Suprapubic skin (tissue), 4 donors: ENCODE data around the gene CHMP2A. TPM values are rescaled to one million over a fixed set of nuclear protein-coding genes. Genes with fewer than 3 reads are reported as not detected.

Experiments used
- DNase-seq, 2 donors: peaks; one replicate each; pipeline ENCODE4 v3.0.0-alpha.2; 2019; ENCODE audit warnings: low spot score in 2 of 2
- H3K27ac ChIP-seq: fragments of 200-600 bp; sonication (generic); one replicate; pipeline ENCODE4 v1.5.1; 2019
- H3K27me3 ChIP-seq: fragments of 200-600 bp; sonication (generic); one replicate; pipeline ENCODE4 v1.5.1; 2019
- H3K36me3 ChIP-seq: fragments of 200-600 bp; sonication (generic); one replicate; pipeline ENCODE4 v1.5.1; 2019
- H3K4me1 ChIP-seq: fragments of 200-600 bp; sonication (generic); one replicate; pipeline ENCODE4 v1.5.1; 2019
- H3K4me3 ChIP-seq: fragments of 200-600 bp; sonication (generic); one replicate; pipeline ENCODE4 v1.5.1; 2019; ENCODE audit warnings: mild to moderate bottlenecking
- H3K9me3 ChIP-seq: fragments of 200-600 bp; sonication (generic); one replicate; pipeline ENCODE4 v1.5.1; 2019
- CTCF ChIP-seq, 2 donors: fragments of 200-600 bp in 1 of 2; fragments of 450-650 bp in 1 of 2; sonication (generic) in 1 of 2; IDR thresholded peaks; one replicate each; pipeline ENCODE4 v1.5.1; 2016 to 2019; ENCODE audit warnings: antibody characterized with exemption in 2 of 2, mild to moderate bottlenecking in 1 of 2, moderate library complexity in 1 of 2
- EP300 ChIP-seq: sonication (generic); formaldehyde crosslinking; IDR thresholded peaks from one replicate; pipeline ENCODE4 v1.6.1; 2017; ENCODE audit warnings: antibody characterized with exemption
- POLR2A ChIP-seq, 2 donors: fragments of 450-650 bp; IDR thresholded peaks; one replicate each; pipeline ENCODE4 v1.6.1; 2017; ENCODE audit warnings: antibody characterized with exemption in 2 of 2, mild to moderate bottlenecking in 2 of 2, moderate library complexity in 2 of 2
- POLR2AphosphoS5 ChIP-seq, 3 donors: sonication (generic); formaldehyde crosslinking; IDR thresholded peaks; one replicate each; pipeline ENCODE4 v1.6.1; 2017; ENCODE audit warnings: antibody characterized with exemption in 3 of 3
- WGBS: methylation state at CpG from one replicate; pipeline ENCODE4 v1.1.5; 2018; 5-methylcytosine and 5-hydroxymethylcytosine counted together
- total RNA-seq, 4 donors: library from RNA; depleted of rRNA; stranded (reverse); fragments of >200 nt; gene quantifications; one replicate each; pipeline ENCODE4 v1.1.0, GENCODE V29; 2016

The CHMP2A gene
- total RNA-seq, 4 donors from 2014 or later = 96.1 to 120 (median 103) TPM

- peak in 1 of 2 donors; percentile 80 for DNase-seq
- peak overlapping the region; percentile 80 for H3K4me3 ChIP-seq
- 1% methylated on average over 10 of the region's 14 CpGs for WGBS
- no peaks in the 10 kb centered on the region for H3K9me3 ChIP-seq
- H3K36me3 ChIP-seq = peaks cover 20% of the 10 kb centered on the region
- H3K4me1 ChIP-seq = peaks cover 58% of the 10 kb centered on the region
- H3K27ac ChIP-seq = peak overlapping the region; percentile 97
- H3K27me3 ChIP-seq = no peaks in the 10 kb centered on the region
- TF ChIP-seq CTCF (IDR thresholded peaks at IDR 0.05) = no peak
- TF ChIP-seq POLR2AphosphoS5 (IDR thresholded peaks at IDR 0.05) = no peak
- TF ChIP-seq POLR2A (IDR thresholded peaks at IDR 0.05) = no peak
- TF ChIP-seq EP300 = no peak
Observed at GRCh38 chr19:58519087-58519354, 35.9 kb downstream of the CHMP2A start.

GRCh38 chr19:58518256-58519086, 36.4 kb downstream of the CHMP2A start:
- Histone ChIP-seq H3K27ac (peak overlapping the region; percentile 97), H3K36me3 (peaks cover 20% of the 10 kb centered on the region), H3K4me3 (peak overlapping the region; percentile 80), H3K27me3 (no peaks in the 10 kb centered on the region), H3K4me1 (peaks cover 62% of the 10 kb centered on the region), H3K9me3 (no peaks in the 10 kb centered on the region)
- WGBS = 2% methylated on average over 17 of the region's 22 CpGs
- TF ChIP-seq EP300 = no peak
- TF ChIP-seq CTCF (IDR thresholded peaks at IDR 0.05) = peak; percentile 33 to 62
- no peak for DNase-seq

GRCh38 chr19:58516964-58517833, 37.7 kb downstream of the CHMP2A start:
- DNase-seq = no peak
- Histone ChIP-seq H3K9me3 (no peaks in the 10 kb centered on the region), H3K4me1 (peaks cover 64% of the 10 kb centered on the region), H3K4me3 (peak overlapping the region; percentile 80), H3K27ac (no peak overlapping the region), H3K27me3 (no peaks in the 10 kb centered on the region), H3K36me3 (peaks cover 20% of the 10 kb centered on the region)
- 93% methylated on average over 41 of the region's 65 CpGs for WGBS
- no peak for TF ChIP-seq CTCF (IDR thresholded peaks at IDR 0.05)
- TF ChIP-seq POLR2AphosphoS5 (IDR thresholded peaks at IDR 0.05) = no peak
- no peak for TF ChIP-seq EP300
- no peak for TF ChIP-seq POLR2A (IDR thresholded peaks at IDR 0.05)

DNA sequence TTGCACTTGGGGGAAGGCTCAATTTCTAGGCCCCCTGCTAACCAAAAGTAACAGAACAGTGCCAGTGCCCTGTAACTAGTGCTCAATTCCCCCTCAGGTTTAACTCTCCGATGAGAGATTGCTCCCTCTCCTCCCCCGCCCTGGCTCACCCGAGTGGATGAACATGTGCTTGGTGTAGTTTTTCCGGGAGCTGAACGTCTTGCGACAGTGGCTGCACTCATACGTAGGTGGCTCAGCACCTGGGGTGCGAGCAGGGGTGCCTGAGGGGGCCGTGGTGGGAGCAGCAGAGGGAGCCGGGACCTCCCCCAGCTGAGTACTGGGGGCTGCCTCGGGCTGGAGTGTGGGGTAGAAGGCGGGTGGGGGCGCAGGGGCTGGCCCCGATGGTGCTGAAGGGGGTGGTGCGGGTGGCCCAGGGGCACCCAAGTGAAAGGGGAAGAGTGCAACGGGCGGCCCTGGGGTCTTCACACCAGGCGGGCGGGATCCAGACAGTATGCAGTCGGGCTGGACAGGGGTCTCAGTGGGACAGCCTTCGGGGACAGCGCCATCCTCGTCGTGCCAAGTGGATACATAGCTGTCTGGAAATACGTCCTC, 38.6 kb downstream of the CHMP2A start:
- peaks cover 20% of the 10 kb centered on the region for H3K36me3 ChIP-seq
- H3K9me3 ChIP-seq = no peaks in the 10 kb centered on the region
- no peak overlapping the region for H3K27ac ChIP-seq
- no peak overlapping the region for H3K4me3 ChIP-seq
- DNase-seq = no peak
- 91% methylated on average over 18 of the region's 25 CpGs for WGBS
- no peaks in the 10 kb centered on the region for H3K27me3 ChIP-seq
- TF ChIP-seq EP300 (no peak), POLR2AphosphoS5 (IDR thresholded peaks at IDR 0.05) (no peak), POLR2A (IDR thresholded peaks at IDR 0.05) (no peak), CTCF (IDR thresholded peaks at IDR 0.05) (no peak)
- H3K4me1 ChIP-seq = peaks cover 64% of the 10 kb centered on the region

DNA sequence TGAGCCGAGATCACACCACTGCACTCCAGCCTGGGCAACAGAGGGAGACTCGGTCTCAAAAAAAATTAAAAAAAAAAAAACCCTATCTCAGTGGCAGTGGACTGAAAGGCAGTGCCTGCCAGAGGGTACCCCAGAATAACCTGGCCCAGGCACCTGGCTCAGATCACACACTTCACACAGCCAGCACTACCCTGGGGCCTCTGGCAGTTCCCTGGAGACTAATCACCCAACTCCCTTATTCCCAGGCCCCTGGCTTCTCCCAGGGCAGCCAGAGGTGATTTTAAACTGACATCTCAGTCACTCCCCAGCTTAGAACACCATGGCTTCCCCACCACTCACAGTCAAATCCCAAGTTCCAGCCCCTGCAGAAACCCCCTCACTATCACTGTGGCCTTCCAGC, 39.6 kb downstream of the CHMP2A start:
- no peaks in the 10 kb centered on the region for H3K27me3 ChIP-seq
- H3K9me3 ChIP-seq = no peaks in the 10 kb centered on the region
- H3K4me1 ChIP-seq = peaks cover 59% of the 10 kb centered on the region
- DNase-seq = no peak
- H3K36me3 ChIP-seq = peaks cover 20% of the 10 kb centered on the region
- no peak overlapping the region for H3K27ac ChIP-seq
- TF ChIP-seq CTCF (IDR thresholded peaks at IDR 0.05) (no peak), EP300 (no peak), POLR2AphosphoS5 (IDR thresholded peaks at IDR 0.05) (no peak), POLR2A (IDR thresholded peaks at IDR 0.05) (no peak)
- 100% methylated on average over 2 of the region's 2 CpGs for WGBS
- H3K4me3 ChIP-seq = no peak overlapping the region
